ENCODE measurements around the gene HNF4A. TPM values are rescaled to one million over a fixed set of nuclear protein-coding genes. Genes with fewer than 3 reads are reported as not detected.

The HNF4A gene
- total RNA-seq, 1 experiment from 2014 or later = 0.15 TPM

DNA sequence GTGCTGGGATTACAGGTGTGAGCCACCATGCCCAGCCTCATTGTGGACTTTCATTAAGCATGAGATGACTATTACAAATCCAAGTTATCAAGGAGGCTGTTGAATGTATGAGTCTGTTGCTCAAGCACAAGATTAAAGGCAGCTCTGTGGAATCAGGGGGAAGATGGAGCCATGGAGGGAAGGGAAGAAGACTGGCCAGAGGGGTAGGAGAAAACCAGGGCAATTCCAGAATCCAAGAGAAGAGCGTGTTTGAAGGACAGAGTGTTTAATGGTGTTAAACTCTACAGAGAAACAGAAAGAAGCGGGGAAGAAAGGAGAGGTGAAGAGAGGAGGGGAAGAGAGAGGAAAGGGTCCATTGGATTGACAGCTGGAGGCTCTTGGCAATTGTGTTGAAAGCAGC is 70.4 kb downstream of the HNF4A start (continued):
- TF ChIP-seq, protein P1, sequence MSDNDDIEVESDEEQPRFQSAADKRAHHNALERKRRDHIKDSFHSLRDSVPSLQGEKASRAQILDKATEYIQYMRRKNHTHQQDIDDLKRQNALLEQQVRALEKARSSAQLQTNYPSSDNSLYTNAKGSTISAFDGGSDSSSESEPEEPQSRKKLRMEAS (CRISPR knock-in tag; IDR thresholded peaks at IDR 0.05) = no peak
- TF ChIP-seq ZNF396 (CRISPR knock-in tag; IDR thresholded peaks at IDR 0.05; ENCODE audit: borderline replicate concordance) = no peak
- no peak for TF ChIP-seq ZNF671 (CRISPR knock-in tag; IDR thresholded peaks at IDR 0.05)
- TF ChIP-seq, protein P2, sequence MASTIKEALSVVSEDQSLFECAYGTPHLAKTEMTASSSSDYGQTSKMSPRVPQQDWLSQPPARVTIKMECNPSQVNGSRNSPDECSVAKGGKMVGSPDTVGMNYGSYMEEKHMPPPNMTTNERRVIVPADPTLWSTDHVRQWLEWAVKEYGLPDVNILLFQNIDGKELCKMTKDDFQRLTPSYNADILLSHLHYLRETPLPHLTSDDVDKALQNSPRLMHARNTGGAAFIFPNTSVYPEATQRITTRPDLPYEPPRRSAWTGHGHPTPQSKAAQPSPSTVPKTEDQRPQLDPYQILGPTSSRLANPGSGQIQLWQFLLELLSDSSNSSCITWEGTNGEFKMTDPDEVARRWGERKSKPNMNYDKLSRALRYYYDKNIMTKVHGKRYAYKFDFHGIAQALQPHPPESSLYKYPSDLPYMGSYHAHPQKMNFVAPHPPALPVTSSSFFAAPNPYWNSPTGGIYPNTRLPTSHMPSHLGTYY (CRISPR knock-in tag; IDR thresholded peaks at IDR 0.05) = no peak
- TF ChIP-seq OVOL2 (CRISPR knock-in tag; IDR thresholded peaks at IDR 0.05; ENCODE audit: borderline replicate concordance) = no peak

DNA sequence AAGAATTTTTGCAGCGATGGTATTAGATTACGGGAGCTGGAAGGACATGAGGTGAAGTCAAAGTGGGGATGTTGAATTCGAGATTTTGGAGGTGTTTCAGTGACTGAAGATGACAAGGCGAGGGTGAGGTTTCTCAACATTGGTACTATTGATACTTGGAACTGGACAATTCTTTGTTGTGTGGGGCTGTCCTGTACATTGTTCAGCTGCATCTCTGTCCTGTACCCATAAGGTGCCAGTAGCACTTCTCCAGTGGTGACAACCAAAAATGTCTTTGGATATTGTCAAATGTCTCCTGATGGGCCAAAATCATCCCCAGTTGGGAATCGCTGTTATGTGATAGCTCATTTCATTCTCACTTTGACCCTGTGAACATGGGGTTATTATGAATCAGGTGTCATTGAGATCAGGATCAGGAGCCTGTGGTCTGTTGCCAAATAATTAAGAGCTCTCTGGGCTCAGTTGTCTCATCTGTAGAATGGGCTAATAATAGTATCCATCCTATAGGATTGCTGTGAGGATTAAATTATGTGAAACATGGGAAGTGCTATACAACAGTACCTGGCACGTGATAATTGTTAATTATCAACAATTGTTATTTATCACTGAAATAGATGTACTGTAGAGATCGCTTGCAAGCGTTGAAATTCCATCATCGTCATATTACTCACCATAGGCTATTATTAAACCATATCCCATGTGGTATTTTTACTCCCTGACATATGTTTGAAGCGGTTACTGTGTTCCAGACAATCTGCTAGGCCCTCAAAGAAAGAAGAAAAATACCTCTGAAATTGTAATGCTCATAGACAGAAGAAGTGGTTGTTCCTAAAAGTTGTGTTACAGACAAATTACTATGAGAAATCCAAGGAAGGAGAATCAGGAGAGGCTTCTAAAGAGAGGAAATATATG is 71.6 kb downstream of the HNF4A start:
- Mint-ChIP-seq H3K4me1 (no peaks in the 10 kb centered on the region), H3K36me3 (no peaks in the 10 kb centered on the region), H3K4me3 (no peak overlapping the region), H3K9me3 (no peaks in the 10 kb centered on the region), H3K27ac (no peak overlapping the region), H3K27me3 (ENCODE audit: low read depth) (no peaks in the 10 kb centered on the region)
- TF ChIP-seq, protein P3, sequence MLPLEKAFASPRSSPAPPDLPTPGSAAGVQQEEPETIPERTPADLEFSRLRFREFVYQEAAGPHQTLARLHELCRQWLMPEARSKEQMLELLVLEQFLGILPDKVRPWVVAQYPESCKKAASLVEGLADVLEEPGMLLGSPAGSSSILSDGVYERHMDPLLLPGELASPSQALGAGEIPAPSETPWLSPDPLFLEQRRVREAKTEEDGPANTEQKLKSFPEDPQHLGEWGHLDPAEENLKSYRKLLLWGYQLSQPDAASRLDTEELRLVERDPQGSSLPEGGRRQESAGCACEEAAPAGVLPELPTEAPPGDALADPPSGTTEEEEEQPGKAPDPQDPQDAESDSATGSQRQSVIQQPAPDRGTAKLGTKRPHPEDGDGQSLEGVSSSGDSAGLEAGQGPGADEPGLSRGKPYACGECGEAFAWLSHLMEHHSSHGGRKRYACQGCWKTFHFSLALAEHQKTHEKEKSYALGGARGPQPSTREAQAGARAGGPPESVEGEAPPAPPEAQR (CRISPR knock-in tag; IDR thresholded peaks at IDR 0.05) = no peak
- TF ChIP-seq, protein P4, sequence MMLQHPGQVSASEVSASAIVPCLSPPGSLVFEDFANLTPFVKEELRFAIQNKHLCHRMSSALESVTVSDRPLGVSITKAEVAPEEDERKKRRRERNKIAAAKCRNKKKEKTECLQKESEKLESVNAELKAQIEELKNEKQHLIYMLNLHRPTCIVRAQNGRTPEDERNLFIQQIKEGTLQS (CRISPR knock-in tag; conservative IDR thresholded peaks at IDR 0.05) = no peak
- TF ChIP-seq MXD4 (CRISPR knock-in tag; IDR thresholded peaks at IDR 0.05; ENCODE audit: borderline replicate concordance) (no peak), PRRX2 (CRISPR knock-in tag; IDR thresholded peaks at IDR 0.05) (no peak), KAT7 (CRISPR knock-in tag; IDR thresholded peaks at IDR 0.05; ENCODE audit: borderline replicate concordance) (no peak), ZNF423 (CRISPR knock-in tag; IDR thresholded peaks at IDR 0.05) (no peak), GTF2I (CRISPR knock-in tag; conservative IDR thresholded peaks at IDR 0.05) (no peak)
- TF ChIP-seq, protein P5, sequence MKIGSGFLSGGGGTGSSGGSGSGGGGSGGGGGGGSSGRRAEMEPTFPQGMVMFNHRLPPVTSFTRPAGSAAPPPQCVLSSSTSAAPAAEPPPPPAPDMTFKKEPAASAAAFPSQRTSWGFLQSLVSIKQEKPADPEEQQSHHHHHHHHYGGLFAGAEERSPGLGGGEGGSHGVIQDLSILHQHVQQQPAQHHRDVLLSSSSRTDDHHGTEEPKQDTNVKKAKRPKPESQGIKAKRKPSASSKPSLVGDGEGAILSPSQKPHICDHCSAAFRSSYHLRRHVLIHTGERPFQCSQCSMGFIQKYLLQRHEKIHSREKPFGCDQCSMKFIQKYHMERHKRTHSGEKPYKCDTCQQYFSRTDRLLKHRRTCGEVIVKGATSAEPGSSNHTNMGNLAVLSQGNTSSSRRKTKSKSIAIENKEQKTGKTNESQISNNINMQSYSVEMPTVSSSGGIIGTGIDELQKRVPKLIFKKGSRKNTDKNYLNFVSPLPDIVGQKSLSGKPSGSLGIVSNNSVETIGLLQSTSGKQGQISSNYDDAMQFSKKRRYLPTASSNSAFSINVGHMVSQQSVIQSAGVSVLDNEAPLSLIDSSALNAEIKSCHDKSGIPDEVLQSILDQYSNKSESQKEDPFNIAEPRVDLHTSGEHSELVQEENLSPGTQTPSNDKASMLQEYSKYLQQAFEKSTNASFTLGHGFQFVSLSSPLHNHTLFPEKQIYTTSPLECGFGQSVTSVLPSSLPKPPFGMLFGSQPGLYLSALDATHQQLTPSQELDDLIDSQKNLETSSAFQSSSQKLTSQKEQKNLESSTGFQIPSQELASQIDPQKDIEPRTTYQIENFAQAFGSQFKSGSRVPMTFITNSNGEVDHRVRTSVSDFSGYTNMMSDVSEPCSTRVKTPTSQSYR (CRISPR knock-in tag; IDR thresholded peaks at IDR 0.05) = no peak
- ChIA-PET POLR2A (no interaction called here), CTCF (interaction anchor here (1.1 kb wide), 1 partner anchor 39 kb away, joined by 3 read pairs; no protein-coding TSS in a partner anchor)
- DNase-seq (ENCODE audit: low spot score) = no peak
- ATAC-seq = no peak

DNA sequence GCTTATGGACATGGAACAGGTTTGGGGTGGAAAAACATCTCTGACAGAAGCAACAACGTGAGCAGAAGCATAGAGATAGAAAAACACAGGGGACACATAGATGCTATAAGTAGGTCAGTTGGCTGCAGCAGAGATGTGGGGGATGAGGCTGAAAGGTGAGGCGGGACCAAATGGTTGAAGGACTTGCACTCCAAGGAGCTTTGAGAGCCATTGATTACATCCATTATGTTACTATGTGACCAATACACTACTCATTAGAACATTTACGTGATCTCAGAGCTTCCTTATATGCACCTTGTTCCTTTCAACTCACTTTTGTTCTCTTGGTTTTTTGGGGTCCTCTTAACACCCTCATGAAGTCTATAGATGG is 72.3 kb downstream of the HNF4A start:
- H3K27ac Mint-ChIP-seq = no peak overlapping the region
- H3K4me3 Mint-ChIP-seq = no peak overlapping the region
- H3K36me3 Mint-ChIP-seq = no peaks in the 10 kb centered on the region
- H3K27me3 Mint-ChIP-seq (ENCODE audit: low read depth) = no peaks in the 10 kb centered on the region
- no peak for TF ChIP-seq GTF2I (CRISPR knock-in tag; conservative IDR thresholded peaks at IDR 0.05)
- CTCF ChIA-PET = no interaction called here
- ATAC-seq (no peak), DNase-seq (ENCODE audit: low spot score) (no peak)
- no peaks in the 10 kb centered on the region for H3K4me1 Mint-ChIP-seq
- POLR2A ChIA-PET = no interaction called here
- H3K9me3 Mint-ChIP-seq = no peaks in the 10 kb centered on the region
